Body of pancreas (tissue), 4 donors: ENCODE results near the gene TBX2. TPM values are rescaled to one million over a fixed set of nuclear protein-coding genes. Genes with fewer than 3 reads are reported as not detected.

Source experiments
- ATAC-seq: fragments of 150-250 bp; one replicate; pipeline ENCODE4 v1.9.1; 2016
- DNase-seq, 4 donors: peaks; one replicate each; pipeline ENCODE4 v3.0.0-alpha.2; 2019
- H3K27ac ChIP-seq, 4 donors: fragments of 200-600 bp; sonication (generic); 1 replicate in 3 of 4; 2 replicates in 1 of 4; pipeline versions ENCODE4 v1.5.1 to v1.6.1; 2016 to 2019; ENCODE audit warnings: mild to moderate bottlenecking in 1 of 4, mixed read lengths in 1 of 4, moderate library complexity in 1 of 4
- H3K27me3 ChIP-seq, 2 donors: fragments of 200-600 bp; sonication (generic); one replicate each; pipeline ENCODE4 v1.6.0; 2016; ENCODE audit warnings: mild to moderate bottlenecking in 1 of 2
- H3K36me3 ChIP-seq, 2 donors: fragments of 200-600 bp; sonication (generic); replicated peaks in 1 of 2; 2 replicates each; pipeline ENCODE4 v1.5.1; 2016; ENCODE audit warnings: low read depth in 2 of 2; ENCODE audit not compliant: insufficient read depth in 1 of 2
- H3K4me1 ChIP-seq: fragments of 200-600 bp; sonication (generic); one replicate; pipeline ENCODE4 v1.6.0; 2016
- H3K4me3 ChIP-seq, 2 donors: fragments of 200-600 bp; sonication (generic); 1 replicate in 1 of 2; 2 replicates in 1 of 2; pipeline ENCODE4 v1.5.1; 2016 to 2019
- H3K9me3 ChIP-seq, 3 donors: fragments of 200-600 bp; sonication (generic); 1 replicate in 2 of 3; 2 replicates in 1 of 3; pipeline ENCODE4 v1.5.1; 2016
- CTCF ChIP-seq, 7 experiments: fragments of 450-650 bp in 4 of 7; fragments of 200-600 bp in 3 of 7; sonication (generic) in 3 of 7; IDR thresholded peaks; one replicate each; pipeline ENCODE4 v1.5.1; 2016 to 2019; ENCODE audit warnings: antibody characterized with exemption in 7 of 7
- POLR2A ChIP-seq, 3 donors: fragments of 450-650 bp; IDR thresholded peaks; one replicate each; pipeline ENCODE4 v1.6.1; 2016; ENCODE audit warnings: antibody characterized with exemption in 3 of 3, mild to moderate bottlenecking in 2 of 3
- WGBS, 2 donors: methylation state at CpG; one replicate each; pipeline ENCODE4 v1.1.5; 2017; 5-methylcytosine and 5-hydroxymethylcytosine counted together
- intact Hi-C: fragments of 100-400 bp; cut with DNase I; formaldehyde crosslinking; loops from one replicate; pipeline ENCODE4 v1.15.1; 2023
- total RNA-seq, 2 donors: library from RNA; depleted of rRNA; stranded (reverse); fragments of >200 nt; gene quantifications; one replicate each; pipeline ENCODE4 v1.1.0, GENCODE V29; 2016

TBX2 gene
- total RNA-seq, 2 donors from 2014 or later = 4.9 to 6.9 TPM

DNA sequence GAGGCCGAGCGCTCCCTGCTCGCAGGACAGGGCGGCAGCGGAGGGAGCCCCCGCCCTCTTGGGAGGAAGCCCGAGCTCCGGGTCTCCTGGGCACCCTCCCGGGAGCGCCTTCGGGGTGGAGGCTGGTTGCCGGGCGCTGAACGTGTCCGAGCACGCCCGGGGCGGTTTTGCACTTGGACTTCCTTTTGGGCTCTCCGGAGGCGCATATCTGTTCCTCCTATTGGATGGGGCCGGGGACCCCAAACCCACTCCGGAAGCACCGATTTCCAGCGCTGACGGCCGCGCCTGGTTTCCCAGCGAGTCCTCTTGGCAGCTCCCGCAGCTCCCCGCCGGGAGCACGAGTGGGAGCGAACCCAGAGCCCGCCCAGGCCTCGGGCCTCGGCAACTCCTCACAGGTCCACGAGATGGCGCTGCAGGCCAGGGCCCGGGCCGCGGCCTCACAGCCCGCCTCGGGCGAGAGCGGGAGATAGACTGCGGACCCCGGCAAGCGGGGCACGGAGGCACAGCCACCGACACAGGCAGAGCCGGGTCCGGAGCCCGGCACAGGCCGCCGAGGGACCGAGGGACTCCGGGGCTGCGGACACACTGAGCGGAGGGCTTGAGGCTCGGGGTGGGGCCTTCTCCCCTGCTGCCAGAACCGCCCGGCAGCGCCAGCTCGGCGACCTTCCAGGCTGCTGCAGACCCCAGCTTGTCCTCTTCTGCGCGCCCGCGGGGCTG lies 12.7 kb downstream of the TBX2 start:
- peak; percentile 74 for ATAC-seq
- peaks cover 0 to 18% of the 10 kb centered on the region in 2 donors for H3K27me3 ChIP-seq
- H3K36me3 ChIP-seq = no peaks in the 10 kb centered on the region
- intact Hi-C loops = loop anchor here (10.0 kb wide), 2 partner anchors 142 to 422 kb away; no protein-coding TSS in a partner anchor
- peaks cover 42% of the 10 kb centered on the region for H3K4me1 ChIP-seq
- peak overlapping the region; percentile 33 to 35 for H3K4me3 ChIP-seq
- TF ChIP-seq CTCF (IDR thresholded peaks at IDR 0.05) (peak; percentile 94 to 99 (median 97)), POLR2A (IDR thresholded peaks at IDR 0.05) (peak in 1 of 3 donors; percentile 24)
- H3K9me3 ChIP-seq = no peaks in the 10 kb centered on the region
- peak; percentile 63 to 78 (median 74) for DNase-seq
- H3K27ac ChIP-seq = peak overlapping the region in 3 of 4 donors; percentile 22 to 72 (median 53)
- WGBS, 2 donors = 0% methylated on average over 9 to 58 of the region's 69 CpGs

DNA sequence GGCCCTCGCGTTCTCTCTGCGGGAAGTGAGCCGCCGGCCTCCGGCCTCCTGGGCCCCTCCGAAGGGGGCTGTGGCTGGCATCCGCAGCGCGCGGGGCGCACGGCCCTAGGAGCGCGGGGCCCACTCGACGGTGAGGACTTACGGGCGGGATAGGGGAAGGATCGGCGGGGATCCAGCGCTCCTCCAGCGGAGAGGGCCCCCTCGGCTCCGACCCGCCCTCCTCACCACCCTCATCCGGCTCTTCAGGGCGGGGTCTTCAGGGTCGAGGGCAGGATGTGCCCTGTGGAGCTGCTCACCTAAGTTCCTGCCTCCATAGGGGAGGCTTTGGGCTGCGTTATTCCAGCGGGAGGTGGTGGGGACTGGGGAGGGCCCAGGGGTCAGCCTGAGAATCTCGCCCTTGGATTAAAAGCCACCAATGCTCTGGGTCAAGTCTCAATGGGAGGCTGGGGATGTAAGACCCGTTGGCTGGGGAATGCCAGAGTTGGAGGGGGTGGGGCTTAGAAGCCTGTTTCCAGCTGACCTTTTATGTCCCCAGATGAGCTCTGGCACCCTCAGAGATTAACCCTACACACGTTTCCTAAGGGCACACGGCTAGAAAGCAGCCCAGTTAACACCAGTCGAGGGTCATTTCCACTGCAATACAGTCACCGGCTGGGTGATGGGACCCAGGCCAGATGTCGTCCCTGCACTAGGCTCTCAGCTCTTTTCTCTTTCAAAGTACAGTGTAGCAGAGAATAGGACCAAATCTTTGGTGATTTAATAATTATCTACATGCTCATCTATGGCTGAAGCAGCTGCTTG lies 13.4 kb downstream of the TBX2 start:
- Histone ChIP-seq H3K27ac (peak overlapping the region in 2 of 4 donors; percentile 22 to 72), H3K27me3 (peaks cover 0 to 17% of the 10 kb centered on the region in 2 donors), H3K4me3 (peak overlapping the region; percentile 33 to 35), H3K4me1 (peaks cover 42% of the 10 kb centered on the region), H3K9me3 (no peaks in the 10 kb centered on the region), H3K36me3 (no peaks in the 10 kb centered on the region)
- no peak for ATAC-seq
- intact Hi-C loops = loop anchor here (10.0 kb wide), 2 partner anchors 142 to 422 kb away; no protein-coding TSS in a partner anchor
- no peak for TF ChIP-seq POLR2A (IDR thresholded peaks at IDR 0.05)
- no peak for TF ChIP-seq CTCF (IDR thresholded peaks at IDR 0.05)
- WGBS, 2 donors = 17 to 34% methylated on average over 8 to 34 of the region's 38 CpGs
- DNase-seq = no peak

DNA sequence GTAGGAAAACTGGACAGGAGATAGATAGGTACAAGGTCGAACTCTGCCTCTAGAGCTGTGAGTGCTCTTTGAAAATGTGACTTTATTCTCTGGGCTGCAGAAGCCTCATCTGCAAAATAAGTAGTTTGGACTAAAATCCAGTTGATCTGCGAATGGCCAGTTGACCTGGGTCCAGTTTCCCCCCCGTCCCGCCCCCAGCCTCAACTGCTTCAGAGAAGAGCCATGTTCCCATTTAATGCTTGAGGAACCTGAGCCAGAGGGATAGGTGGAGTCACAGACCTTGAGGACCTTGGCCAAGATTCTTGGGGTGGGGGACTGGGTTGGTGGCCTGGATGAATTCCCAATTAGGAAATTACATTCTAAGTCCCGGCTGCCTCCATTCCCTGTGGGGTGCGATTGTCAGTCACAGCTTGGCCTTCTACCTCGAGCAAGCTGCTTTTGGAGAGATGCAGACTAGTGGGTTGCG lies 14.1 kb downstream of the TBX2 start:
- 87 to 93% methylated on average over 5 to 8 of the region's 8 CpGs for WGBS, 2 donors

More for the DNA sequence above, 14.1 kb downstream of the TBX2 start:
- intact Hi-C loops = loop anchor here (10.0 kb wide), 2 partner anchors 141 to 421 kb away; no protein-coding TSS in a partner anchor
- H3K27ac ChIP-seq = no peak overlapping the region
- H3K4me1 ChIP-seq = peaks cover 42% of the 10 kb centered on the region
- no peaks in the 10 kb centered on the region for H3K9me3 ChIP-seq
- no peaks in the 10 kb centered on the region for H3K36me3 ChIP-seq
- no peak for ATAC-seq
- peaks cover 0 to 10% of the 10 kb centered on the region in 2 donors for H3K27me3 ChIP-seq
- H3K4me3 ChIP-seq = no peak overlapping the region
- TF ChIP-seq POLR2A (IDR thresholded peaks at IDR 0.05) = no peak
- no peak for TF ChIP-seq CTCF (IDR thresholded peaks at IDR 0.05)
- no peak for DNase-seq
